Activated T-cell treated with anti-CD3 and anti-CD28 coated beads for 4 hours (primary cell): ENCODE data around the gene BRD9.
"Not testable (repeated sequence)": the region's sequence is repeated elsewhere in the genome, so short reads cannot be mapped to it uniquely, and the experiment has no call there.

Experiments
- DNase-seq: peaks from one replicate; pipeline ENCODE4 v3.0.0-alpha.2; 2020

Gene BRD9

DNA sequence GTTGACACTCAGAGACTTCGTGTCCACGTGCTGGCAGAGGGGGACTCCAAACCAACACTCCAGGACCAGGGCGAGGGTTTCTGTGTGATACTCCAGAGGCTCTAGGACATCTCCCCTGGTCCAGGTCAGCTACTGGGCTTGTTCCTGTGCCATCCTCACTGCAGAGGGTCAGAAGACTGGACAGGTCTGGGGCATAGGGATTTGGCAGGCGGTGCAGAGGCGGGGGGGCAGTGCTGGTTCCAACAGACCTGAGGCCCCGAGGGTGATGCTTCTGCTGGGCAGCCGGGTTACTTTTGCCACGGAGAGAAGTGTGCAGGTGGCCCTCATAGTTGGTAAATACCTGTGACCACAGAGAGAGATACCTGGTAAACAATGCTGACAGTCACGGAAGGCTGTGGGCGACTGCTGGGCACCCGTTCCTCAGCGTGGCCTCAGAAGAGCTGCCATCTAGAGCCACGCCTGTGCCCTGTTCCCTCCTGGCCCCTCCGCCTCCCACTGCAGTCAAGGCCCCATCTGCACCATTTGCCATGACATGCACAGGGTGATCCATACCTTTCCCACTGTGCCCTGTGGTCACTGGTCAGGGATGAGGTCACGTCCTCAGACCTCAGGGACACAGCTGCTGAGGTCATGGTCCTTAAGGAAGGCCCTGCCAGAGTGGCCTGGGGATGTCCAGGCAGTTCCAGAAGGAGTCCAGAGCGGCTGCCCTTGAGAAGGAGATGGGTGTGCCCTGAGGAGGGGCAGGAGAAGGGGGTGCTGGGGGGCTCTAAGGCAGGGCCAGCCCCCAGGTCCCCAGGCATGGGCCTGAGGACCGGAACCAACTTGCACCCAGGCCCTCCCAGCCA lies 30.1 kb upstream of the BRD9 start:
- no peak for DNase-seq

- DNase-seq = no peak
Observed at GRCh38 chr5:921456-922435, 29.1 kb upstream of the BRD9 start.

DNA sequence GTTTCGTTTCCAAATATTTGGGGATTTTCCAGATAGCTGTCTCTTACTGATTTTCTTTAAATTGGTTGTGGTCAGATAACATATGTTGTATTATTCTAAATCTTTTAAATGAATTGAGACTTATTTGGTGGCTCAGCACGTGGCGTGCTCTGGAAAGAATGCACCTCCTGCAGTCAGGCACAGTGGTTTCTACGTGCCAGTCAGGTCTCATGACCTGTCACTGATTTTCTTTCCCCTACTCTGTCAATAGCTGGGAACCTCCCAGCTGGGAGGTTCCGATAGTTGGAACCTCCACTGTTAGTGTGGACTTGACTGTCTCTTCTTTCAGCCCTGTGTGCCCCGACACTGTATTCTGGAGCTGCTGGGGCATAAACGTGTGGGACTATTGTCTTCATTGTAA lies 27.7 kb upstream of the BRD9 start:
- DNase-seq = no peak

DNA sequence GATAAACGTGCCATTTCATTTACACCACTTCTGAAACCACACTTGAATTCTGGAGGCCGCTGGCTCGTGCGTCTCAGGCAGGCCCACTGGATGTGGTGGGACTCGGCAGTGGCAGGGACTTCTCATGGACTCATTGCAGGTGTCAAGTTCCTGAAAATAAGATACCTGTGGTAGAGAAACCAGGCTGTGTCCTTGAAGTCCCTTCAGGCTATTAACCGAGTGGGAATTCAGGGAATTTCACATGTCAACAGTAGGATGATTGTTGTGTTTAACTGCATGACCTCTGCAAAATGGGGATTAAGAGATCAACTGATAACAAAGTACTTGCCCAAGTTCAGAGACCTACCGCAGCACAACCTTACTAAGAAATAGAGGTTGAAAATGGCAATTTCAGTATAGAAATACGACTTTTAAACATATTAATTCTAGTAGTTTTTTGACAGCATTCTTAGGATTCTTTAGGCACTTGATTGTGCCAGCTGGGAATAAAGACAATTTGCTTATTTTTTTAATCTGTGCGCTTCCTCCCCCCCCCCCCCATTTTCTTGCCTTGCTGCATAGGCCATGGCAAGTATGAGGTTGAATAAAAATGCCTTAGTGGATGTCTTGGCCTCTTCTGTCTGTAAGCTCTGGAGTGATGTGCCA lies 26.9 kb upstream of the BRD9 start:
- no peak for DNase-seq

DNA sequence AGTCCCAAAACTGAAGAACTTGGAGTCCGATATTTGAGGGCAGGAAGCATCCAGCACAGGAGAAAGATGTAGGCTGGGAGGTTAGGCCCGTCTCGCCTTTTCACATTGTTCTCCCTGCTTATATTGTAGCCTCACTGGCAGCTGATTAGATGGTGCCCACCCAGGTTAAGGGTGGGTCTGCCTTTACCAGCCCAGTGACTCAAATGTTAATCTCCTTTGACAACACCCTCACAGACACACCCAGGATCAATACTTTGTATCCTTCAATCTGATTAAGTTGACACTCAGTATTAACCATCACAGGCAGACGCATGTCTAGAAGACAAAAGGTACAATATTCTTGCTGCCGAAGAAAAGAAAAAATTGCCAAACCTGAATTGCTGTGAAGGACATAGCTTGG lies 26.1 kb upstream of the BRD9 start:
- DNase-seq = not testable (repeated sequence)

DNA sequence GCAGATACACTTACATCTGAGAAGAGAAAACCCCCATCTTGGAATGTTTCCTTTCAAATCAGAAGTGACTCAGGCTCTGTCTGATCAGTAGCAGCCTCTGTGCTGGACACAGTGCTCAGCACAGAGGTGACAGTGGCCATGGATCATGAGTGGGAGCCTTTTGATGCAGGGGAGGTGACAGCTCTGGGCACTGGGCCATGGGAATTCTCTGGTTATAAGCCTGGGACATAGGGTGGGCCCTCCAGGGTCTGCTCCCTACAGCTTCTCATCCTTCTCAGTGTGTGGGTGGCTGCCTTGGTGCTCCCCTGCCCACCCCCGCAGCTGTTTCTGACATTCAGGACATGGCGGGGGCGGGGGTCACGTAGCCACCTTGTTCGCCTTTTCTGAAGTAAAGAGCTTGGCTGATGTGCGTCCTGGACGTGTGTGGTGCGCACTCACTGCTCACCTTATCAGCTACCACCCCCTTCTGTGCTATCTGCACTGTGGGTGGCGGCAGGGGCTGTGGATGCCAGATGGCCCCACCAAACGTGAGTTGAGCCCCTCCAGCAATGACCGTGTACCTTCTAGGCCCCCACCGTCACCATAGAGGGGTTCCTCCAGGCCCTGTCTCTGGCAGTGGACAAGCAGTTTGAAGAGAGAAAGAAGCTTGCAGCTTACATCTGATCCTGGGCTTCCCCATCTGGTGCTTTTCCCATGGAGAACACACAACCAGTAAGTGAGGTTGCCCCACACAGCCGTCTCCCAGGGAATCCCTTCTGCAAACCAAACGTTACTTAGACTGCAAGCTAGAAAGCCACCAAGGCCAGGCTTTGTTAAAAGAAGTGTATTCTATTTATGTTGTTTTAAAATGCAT lies 24.1 kb upstream of the BRD9 start:
- DNase-seq = no peak

GRCh38 chr5:915946-916345 lies 23.3 kb upstream of the BRD9 start:
- no peak for DNase-seq

GRCh38 chr5:915346-915745 lies 22.7 kb upstream of the BRD9 start:
- DNase-seq = not testable (repeated sequence)

DNA sequence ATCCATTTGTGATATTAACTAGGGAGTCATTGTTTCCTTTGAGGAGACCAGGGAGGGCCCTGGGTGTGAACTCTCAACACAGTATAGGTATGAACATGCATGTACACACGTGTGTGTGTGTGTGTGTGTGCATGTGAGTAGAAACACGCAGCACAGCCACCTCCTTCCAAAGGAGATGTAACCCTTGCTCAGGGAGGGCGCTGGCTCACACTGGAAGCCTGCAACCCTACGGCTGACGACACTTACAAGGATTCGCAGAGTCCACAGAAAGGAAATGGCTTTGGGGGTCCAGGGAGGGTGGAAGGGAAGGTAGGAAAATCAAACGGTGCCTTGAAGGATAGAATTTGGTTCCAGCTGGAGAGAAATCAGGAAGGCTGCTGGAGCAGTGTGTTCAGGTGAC lies 22.0 kb upstream of the BRD9 start:
- no peak for DNase-seq

DNA sequence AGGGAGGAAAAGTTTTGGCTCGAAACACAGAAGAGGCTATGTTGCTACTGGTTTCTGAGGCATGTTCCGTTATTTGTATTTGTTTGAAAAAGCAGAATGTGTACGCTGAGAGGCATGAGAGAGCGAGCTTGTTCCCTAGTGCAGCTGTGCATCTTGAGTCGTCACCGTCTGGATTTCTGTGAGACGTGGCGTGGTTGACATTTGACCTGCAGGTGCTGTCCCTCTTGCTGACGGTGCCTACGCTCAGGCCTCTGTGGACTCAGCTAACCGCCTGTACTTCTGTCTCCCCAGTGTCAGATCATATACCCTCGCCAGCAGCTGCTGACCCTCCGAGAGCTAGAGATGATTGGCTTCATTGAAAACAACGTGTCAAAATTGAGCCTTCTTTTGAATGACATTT lies 21.6 kb upstream of the BRD9 start:
- DNase-seq = no peak

- DNase-seq = peak; percentile 11
Observed at GRCh38 chr5:912280-913091, 19.9 kb upstream of the BRD9 start.

DNA sequence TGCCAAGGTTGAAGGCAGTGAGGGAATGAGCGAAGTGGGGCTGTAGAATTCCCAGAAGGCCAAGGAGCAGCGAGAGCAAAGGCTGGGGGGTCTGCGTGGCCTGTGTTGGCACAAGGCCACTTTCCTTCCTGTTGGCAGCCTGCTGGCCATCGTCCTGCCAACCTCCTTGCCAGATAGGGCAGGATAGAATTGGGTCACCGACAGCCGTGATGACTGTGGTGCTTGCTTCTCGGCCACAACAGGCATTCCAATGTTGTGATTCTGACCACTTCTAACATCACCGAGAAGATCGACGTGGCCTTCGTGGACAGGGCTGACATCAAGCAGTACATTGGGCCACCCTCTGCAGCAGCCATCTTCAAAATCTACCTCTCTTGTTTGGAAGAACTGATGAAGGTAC lies 19.0 kb upstream of the BRD9 start:
- no peak for DNase-seq

- DNase-seq = no peak
Observed at GRCh38 chr5:910769-911160, 18.2 kb upstream of the BRD9 start.

DNA sequence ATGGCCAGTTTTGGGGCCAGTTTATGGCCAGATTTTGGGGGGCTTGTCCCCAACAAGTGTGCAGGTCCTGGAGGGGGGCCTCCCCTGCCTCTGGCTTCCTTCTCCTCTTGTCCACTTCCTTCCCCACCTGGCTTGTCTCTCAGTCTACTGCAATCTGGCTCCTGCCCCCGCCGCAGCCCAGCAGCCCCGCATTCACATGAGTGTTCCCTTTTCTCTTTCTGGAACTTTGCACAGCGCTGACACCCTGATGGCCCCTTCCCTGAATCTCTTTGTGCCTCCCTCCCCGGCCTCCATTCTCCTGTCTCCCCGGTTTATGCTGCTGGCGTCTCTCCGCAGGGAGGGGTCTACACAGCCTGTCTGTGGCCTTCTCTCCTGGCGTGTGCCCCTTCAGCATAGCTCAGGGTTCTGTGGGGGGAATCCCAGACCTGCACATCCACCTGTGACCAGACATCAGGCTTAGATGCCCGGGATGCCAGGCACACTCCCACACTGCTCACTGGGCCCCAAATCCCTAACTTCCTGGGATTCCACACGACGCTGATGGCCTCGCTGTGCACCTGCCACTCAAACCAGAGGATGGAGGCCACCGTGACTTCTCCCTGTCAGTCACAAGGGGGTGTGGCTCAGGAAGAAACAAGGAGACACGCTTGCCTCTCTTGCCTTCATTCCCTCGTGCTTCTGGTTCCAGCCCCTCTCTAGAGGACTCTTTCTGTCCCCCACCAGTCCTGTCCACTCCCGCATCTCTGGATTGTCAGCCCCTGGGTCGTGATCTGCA lies 17.6 kb upstream of the BRD9 start:
- DNase-seq = no peak

GRCh38 chr5:909086-909485 lies 16.5 kb upstream of the BRD9 start:
- DNase-seq = no peak

DNA sequence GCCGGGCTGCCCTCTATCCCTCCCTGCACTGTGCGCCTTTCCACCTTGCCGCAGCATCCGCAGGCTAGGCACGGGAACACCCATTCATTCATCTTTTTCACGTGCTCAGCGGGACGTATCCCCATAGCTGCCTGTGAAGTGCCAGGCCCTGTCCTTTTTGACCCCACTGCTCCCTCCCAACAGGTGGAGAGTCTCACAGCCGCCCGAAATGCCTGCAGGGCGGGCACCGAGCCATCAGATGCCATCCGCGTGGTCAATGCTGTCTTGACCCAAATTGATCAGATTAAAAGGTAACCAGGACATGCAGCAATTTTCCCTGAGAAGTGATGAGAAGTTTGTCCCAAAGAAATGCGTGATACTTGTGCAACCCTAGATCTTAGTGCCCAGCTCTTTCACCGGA lies 15.6 kb upstream of the BRD9 start:
- no peak for DNase-seq

DNA sequence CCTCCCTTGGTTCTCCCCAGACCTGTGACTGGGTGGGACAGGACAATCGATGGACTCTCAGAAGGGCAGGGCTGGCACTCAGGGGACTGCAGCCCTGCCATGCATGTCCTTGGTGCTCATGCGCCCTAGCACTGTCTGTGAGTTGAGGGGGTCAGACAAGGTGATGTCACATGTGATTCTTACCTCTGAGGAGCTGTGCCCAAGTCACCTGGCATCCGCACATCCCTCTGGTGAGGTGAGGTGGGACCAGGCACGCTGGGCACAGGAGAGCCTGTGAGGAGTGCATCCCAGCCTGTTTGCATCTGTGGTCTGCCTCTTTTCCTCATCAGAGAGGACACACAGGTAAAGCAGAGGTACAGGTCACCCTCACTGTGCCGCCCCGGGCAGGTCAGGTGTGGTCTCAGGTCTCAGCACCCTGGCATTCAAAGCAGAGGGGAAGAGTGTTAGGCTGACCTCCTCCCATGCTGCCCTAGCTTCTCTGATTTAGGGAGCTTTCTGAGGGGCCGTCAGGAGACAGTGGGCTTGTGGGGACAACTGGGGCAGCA lies 14.8 kb upstream of the BRD9 start:
- DNase-seq = no peak

- DNase-seq = no peak
Observed at GRCh38 chr5:905139-905642, 12.6 kb upstream of the BRD9 start.

- DNase-seq = no peak
Observed at GRCh38 chr5:903756-904096, 11.1 kb upstream of the BRD9 start.
